WTC11 (cell line): ENCODE measurements around the gene CCDC57.

Source experiments
- CTCF ChIP-seq: fragments of 200-600 bp; IDR thresholded peaks from 2 replicates; pipeline ENCODE4 v1.8.0; 2022; ENCODE audit warnings: antibody characterized with exemption
- NR1H2 ChIP-seq: sonication (generic); formaldehyde crosslinking; IDR thresholded peaks from 2 replicates; pipeline ENCODE4 v1.9.0; 2021; ENCODE audit warnings: mild to moderate bottlenecking, moderate library complexity, missing genetic modification reagents
- ZNF671 ChIP-seq: fragments of 250-450 bp; sonication (Bioruptor Pico); IDR thresholded peaks from 2 replicates; pipeline ENCODE4 v1.8.0; 2021; ENCODE audit warnings: mild to moderate bottlenecking

GRCh38 chr17:82121660-82122629 lies 90.7 kb downstream of the CCDC57 start:
- TF ChIP-seq ZNF671 (CRISPR knock-in tag): no peak
- TF ChIP-seq CTCF: no peak
- TF ChIP-seq NR1H2: no peak
